OCI-LY1 (cell line): ENCODE measurements around the gene THOC1.
"Not testable (repeated sequence)": the region's sequence is repeated elsewhere in the genome, so short reads cannot be mapped to it uniquely, and the experiment has no call there.

Experiments
- EZH2 ChIP-seq: fragments of 200-600 bp; sonication (generic), shearing (Covaris generic); IDR thresholded peaks from 2 replicates; pipeline ENCODE4 v1.8.0; 2017; ENCODE audit warnings: borderline replicate concordance, mixed run types, mild to moderate bottlenecking, antibody characterized with exemption, low read length, moderate library complexity, mixed read lengths
- TF ChIP-seq, protein P1 (sequence below): fragments of 200-600 bp; sonication (generic), shearing (Covaris generic); IDR thresholded peaks from 2 replicates; pipeline ENCODE4 v1.5.1; 2017; ENCODE audit warnings: mild to moderate bottlenecking, antibody characterized with exemption, low read length, moderate library complexity, mixed read lengths

DNA sequence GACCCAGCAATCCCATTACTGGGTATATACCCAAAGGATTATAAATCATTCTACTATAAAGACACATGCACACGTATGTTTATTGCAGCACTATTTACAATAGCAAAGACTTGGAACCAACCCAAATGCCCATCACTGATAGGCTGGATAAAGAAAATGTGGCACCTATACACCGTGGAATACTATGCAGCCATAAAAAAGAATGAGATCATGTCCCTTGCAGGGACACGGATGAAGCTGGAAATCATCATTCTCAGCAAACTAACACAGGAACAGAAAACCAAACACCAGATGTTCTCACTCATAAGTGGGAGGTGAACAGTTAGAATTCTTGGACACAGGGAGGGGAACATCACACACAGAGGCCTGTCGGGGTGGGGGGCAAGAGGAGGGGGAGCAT, 22.1 kb upstream of the THOC1 start:
- not testable (repeated sequence) for TF ChIP-seq EZH2
- TF ChIP-seq, protein P1, sequence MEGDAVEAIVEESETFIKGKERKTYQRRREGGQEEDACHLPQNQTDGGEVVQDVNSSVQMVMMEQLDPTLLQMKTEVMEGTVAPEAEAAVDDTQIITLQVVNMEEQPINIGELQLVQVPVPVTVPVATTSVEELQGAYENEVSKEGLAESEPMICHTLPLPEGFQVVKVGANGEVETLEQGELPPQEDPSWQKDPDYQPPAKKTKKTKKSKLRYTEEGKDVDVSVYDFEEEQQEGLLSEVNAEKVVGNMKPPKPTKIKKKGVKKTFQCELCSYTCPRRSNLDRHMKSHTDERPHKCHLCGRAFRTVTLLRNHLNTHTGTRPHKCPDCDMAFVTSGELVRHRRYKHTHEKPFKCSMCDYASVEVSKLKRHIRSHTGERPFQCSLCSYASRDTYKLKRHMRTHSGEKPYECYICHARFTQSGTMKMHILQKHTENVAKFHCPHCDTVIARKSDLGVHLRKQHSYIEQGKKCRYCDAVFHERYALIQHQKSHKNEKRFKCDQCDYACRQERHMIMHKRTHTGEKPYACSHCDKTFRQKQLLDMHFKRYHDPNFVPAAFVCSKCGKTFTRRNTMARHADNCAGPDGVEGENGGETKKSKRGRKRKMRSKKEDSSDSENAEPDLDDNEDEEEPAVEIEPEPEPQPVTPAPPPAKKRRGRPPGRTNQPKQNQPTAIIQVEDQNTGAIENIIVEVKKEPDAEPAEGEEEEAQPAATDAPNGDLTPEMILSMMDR, result not testable (repeated sequence)
